T1000 (cell line): ENCODE measurements around the gene MEFV.
A peak's percentile ranks its signal among the peaks of the same experiment; 100 is the strongest.
"Not testable (repeated sequence)": the region's sequence is repeated elsewhere in the genome, so short reads cannot be mapped to it uniquely, and the experiment has no call there.

ENCODE experiments used
- DNase-seq: peaks from one replicate; lab custom pipeline; 2025; ENCODE audit warnings: mixed read lengths; lab: John Stamatoyannopoulos, UW

Gene MEFV, protein sequence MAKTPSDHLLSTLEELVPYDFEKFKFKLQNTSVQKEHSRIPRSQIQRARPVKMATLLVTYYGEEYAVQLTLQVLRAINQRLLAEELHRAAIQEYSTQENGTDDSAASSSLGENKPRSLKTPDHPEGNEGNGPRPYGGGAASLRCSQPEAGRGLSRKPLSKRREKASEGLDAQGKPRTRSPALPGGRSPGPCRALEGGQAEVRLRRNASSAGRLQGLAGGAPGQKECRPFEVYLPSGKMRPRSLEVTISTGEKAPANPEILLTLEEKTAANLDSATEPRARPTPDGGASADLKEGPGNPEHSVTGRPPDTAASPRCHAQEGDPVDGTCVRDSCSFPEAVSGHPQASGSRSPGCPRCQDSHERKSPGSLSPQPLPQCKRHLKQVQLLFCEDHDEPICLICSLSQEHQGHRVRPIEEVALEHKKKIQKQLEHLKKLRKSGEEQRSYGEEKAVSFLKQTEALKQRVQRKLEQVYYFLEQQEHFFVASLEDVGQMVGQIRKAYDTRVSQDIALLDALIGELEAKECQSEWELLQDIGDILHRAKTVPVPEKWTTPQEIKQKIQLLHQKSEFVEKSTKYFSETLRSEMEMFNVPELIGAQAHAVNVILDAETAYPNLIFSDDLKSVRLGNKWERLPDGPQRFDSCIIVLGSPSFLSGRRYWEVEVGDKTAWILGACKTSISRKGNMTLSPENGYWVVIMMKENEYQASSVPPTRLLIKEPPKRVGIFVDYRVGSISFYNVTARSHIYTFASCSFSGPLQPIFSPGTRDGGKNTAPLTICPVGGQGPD

GRCh38 chr16:3256146-3256865 is at the start of gene MEFV:
TSS of gene MEFV (minus strand) at chr16:3256633. CDS start at chr16:3256587, 46 bp downstream.
- no peak for DNase-seq

DNA sequence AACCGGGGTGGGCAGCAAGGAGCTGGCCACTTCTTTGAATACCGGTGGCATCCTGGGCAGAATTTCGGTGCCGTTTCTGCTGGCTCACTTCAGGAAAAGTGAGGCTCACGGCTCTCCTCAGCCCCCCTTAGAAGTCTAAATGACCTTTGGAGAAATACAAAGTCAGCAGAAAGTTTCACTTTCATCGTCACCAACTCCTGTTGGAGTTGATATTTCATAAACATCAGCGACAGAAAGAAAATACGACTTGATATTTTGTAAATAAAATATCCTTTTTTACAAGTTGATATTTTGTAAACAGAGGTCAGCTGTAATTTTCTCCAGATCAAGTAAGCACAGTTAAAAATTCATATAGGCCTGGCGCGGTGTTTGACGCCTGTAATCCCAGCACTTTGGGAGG is 49.6 kb upstream of the MEFV start:
- no peak for DNase-seq

- DNase-seq, result peak; percentile 89
Measured at GRCh38 chr16:3305109-3306068, 49.0 kb upstream of the MEFV start, which contains the start of the genes TIGD7 and ZNF75A. TSS of gene TIGD7 (minus strand) at chr16:3305430. CDS start at chr16:3300614, 4,816 bp downstream. TSS of gene ZNF75A (plus strand) at chr16:3305497. CDS start at chr16:3308429, 2,932 bp downstream.

DNA sequence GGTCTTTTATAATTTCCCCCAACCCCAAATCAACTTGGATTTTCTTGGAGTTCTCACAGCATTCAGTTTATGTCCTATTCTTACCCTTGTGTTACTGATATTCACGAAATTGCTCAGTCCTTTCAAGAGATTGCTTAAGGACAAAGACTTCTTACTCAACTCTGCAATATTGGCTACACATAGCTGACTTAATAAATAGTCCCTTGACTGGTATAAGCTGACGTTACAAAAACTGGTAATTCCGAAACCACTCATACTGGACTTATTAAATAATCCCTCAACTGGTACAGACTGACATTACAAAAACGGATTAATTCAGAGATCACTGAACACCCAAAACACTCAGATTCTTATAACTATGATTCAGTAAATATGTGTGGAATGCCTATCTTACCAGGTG is 47.9 kb upstream of the MEFV start:
- no peak for DNase-seq

DNA sequence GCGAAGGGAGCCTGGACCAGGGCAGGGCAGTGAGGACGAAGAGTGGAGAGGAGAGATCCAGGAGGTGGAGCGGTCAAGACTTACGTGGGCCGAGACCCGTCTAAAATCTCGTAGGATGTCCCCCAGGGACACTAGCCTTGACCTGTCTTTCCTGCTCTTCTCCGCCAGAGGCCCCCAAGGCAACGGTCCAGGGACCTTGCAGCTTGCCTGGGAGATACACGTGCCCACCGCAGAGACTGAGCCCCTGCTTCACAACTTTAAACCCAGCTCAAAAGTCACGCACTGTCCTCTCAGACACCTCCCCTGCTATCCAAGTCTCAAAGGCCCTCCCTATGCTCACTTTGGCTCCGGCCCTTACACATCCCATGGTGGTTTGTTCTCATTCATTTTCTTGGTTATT is 39.4 kb upstream of the MEFV start:
- DNase-seq, result no peak

DNA sequence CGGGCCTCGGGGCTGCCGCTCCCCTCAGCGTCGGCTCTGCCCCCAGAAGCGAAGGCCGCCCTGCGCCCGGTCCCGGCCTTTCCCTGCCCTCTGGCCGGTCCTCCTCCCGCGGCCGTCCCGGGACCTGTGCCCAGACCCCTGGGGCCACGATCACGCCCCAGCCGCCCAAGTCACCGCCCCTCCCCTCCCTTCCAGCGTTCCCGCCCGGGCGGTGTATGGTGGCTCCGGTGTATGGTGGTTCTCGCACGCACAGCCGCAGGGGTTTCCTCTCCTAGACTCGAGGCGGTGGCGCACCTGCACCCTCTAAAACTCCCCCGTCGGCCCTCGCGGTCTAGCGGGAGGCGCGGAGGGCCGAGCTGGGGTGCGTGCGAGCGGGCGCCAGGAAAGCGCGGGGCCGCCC is 38.8 kb upstream of the MEFV start:
- DNase-seq, result no peak

- no peak for DNase-seq
Measured at GRCh38 chr16:3292604-3293003, 36.2 kb upstream of the MEFV start.

DNA sequence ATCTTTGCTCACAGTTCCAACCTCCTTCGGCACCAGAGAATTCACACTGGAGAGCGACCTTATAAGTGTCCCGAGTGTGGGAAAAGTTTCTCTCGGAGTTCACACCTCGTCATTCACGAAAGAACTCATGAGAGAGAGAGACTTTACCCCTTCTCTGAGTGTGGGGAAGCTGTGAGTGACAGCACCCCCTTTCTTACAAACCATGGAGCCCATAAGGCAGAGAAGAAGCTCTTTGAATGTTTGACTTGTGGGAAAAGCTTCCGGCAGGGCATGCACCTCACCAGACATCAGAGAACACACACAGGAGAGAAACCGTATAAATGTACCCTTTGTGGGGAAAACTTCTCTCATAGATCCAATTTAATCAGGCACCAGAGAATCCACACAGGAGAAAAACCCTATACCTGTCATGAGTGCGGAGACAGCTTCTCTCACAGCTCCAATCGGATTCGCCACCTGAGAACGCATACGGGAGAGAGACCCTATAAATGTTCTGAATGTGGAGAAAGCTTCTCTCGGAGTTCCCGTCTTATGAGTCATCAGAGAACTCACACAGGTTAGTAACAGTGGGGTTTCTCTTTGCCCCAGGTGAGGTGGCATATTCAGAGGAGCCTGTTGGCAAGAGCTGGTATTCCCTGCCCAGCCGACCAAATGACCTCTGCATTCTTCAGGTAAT is 33.7 kb upstream of the MEFV start:
- DNase-seq, result no peak

- no peak for DNase-seq
Measured at GRCh38 chr16:3285131-3285530, 28.7 kb upstream of the MEFV start.

GRCh38 chr16:3283543-3284447 is 27.4 kb upstream of the MEFV start:
- DNase-seq, result no peak

GRCh38 chr16:3282730-3283542 is 26.5 kb upstream of the MEFV start, which contains the start of gene ZNF263:
TSS of gene ZNF263 (plus strand) at chr16:3283491. CDS start at chr16:3283819, 328 bp downstream.
- peak; percentile 91 for DNase-seq

- peak; percentile 75 for DNase-seq
Measured at GRCh38 chr16:3282103-3282729, 25.8 kb upstream of the MEFV start.

DNA sequence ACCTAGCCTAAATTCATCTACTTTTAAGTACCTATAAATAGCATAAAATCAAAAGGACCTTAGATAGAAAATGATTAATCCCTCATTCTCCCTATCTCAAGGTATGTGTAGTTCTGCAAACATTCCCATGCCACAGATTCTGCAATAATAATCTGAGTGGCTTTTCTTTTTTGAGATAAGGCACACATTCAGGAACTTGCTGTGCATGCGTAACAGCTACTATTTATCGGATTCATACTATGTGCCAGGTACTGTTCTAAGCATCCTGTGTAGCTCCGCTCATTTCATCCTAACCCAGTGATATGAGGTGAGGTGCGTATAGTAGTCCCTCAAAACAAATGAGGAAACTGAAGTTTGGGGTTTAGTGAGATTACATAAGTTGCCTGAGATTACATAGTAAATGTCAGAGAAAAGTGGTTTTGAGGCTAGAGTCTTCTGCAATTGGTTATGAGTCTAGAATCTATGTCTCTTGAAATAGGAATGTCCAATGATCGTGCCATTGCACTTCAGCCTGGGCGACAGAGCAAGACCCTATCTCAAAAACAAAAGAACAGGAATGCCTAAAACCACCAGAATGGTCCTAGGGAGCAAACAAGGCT is 24.9 kb upstream of the MEFV start:
- DNase-seq, result no peak

DNA sequence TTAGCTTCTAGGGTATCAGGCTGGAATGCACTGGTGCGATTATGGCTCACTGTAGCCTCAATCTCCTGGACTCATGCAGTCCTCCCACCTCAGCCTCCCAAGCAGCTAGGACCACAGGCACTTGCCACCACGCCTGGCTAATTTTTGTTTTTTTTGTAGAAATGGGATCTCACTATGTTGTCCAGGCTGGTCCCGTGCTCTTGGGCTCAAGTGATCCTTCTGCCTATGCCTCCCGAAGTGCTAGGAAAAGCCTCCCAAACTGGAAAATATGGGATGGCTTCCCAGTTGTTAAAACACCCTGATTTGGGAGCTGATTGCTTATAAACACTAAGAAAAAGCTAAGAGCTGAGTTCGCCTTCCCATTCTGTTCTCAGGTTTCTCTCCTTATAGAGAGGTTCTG is 20.2 kb upstream of the MEFV start:
- DNase-seq, result no peak

DNA sequence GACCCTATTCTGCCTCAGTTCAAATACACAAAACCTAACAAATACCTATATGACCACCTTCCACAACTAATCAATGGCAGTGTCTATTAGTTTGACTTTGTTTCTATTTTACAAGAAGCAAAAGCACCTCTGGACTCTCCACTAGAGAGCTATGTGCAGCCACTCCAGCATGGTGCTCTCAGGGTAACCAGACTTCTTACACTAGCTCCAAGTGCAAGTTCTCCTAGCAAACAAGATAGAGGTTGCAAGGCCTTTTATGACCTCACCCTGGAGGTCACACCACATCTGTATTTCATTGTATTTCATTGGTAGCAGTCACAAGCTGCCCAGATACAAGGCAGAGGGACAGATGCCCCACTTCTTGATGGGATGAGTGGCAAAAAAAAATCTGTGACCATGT is 18.5 kb upstream of the MEFV start:
- DNase-seq, result no peak

- no peak for DNase-seq
Measured at GRCh38 chr16:3274490-3274889, 18.1 kb upstream of the MEFV start.

DNA sequence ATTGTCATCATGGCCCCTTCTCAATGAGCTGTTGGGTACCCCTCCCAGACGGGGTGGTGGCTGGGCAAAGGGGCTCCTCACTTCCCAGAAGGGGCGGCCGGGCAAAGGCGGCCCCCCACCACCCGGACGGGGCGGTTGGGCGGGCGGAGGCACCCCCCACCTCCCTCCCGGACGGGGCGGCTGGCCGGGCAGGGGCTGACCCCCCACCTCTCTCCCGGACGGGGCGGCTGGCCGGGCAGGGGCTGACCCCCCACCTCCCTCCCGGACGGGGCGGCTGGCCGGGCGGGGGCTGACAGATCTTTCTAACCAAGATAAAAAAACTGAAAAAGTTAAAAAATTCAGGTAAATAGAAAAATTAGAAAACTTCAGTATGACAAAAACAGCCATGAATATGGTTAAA is 14.8 kb upstream of the MEFV start:
- DNase-seq, result not testable (repeated sequence)

DNA sequence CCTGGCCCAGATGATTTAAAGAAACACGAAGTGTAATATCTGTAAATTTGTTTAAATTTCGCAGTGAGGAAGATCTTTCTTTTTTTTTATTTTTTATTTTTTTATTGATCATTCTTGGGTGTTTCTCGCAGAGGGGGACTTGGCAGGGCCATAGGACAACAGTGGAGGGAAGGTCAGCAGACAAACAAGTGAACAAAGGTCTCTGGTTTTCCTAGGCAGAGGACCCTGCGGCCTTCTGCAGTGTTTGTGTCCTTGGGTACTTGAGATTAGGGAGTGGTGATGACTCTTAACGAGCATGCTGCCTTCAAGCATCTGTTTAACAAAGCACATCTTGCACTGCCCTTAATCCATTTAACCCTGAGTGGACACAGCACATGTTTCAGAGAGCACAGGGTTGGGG is 14.3 kb upstream of the MEFV start:
- not testable (repeated sequence) for DNase-seq
